Spinal cord (tissue), 10 donors: ENCODE results near the gene ASIC2. TPM values are rescaled to one million over a fixed set of nuclear protein-coding genes. Genes with fewer than 3 reads are reported as not detected.

Experiments used
- DNase-seq, 6 donors: peaks; one replicate each; pipeline versions ENCODE4 v3.0.0 to v3.0.0-alpha.2; 2013 to 2015; ENCODE audit warnings: low spot score in 6 of 6, low read depth in 4 of 6
- H3K27ac ChIP-seq: one replicate; pipeline ENCODE4 v1.5.1; 2013; ENCODE audit warnings: low read depth, low read length, control low read depth
- H3K27me3 ChIP-seq: one replicate; pipeline ENCODE4 v1.6.1; 2013; ENCODE audit warnings: low read length; ENCODE audit not compliant: control insufficient read depth, insufficient read depth
- H3K36me3 ChIP-seq: one replicate; pipeline ENCODE4 v1.6.1; 2013; ENCODE audit warnings: low read length; ENCODE audit not compliant: control insufficient read depth, insufficient read depth
- H3K4me1 ChIP-seq: one replicate; pipeline ENCODE4 v1.6.1; 2013; ENCODE audit warnings: low read length; ENCODE audit not compliant: control insufficient read depth, insufficient read depth
- H3K4me3 ChIP-seq: one replicate; pipeline ENCODE4 v1.5.1; 2013; ENCODE audit warnings: low read depth, low read length, control low read depth
- H3K9me3 ChIP-seq: one replicate; pipeline ENCODE4 v1.6.1; 2013; ENCODE audit warnings: low read length; ENCODE audit not compliant: control insufficient read depth, insufficient read depth
- WGBS: methylation state at CpG from one replicate; pipeline ENCODE4 v1.1.5; 2013; ENCODE audit warnings: missing lambda C conversion rate; ENCODE audit not compliant: insufficient coverage; 5-methylcytosine and 5-hydroxymethylcytosine counted together
- polyA plus RNA-seq, 2 donors: library from polyadenylated mRNA; unstranded; fragments of 120-200 nt; gene quantifications; one replicate each; pipeline ENCODE4 v1.2.1, GENCODE V29; 2013; ENCODE audit not compliant: insufficient read length in 2 of 2
- total RNA-seq, 2 donors: library from RNA; depleted of rRNA in 1 of 2; stranded (reverse); fragments of 120-200 nt in 1 of 2; fragments of >200 nt in 1 of 2; gene quantifications; one replicate each; pipeline versions ENCODE4 v1.2.3 to v1.2.4, GENCODE V29; 2013 to 2014
- donor health status: healthy.

ASIC2 gene
- total and polyA plus RNA-seq, 4 donors = 6.7 to 44.2 (median 31.7) TPM

DNA sequence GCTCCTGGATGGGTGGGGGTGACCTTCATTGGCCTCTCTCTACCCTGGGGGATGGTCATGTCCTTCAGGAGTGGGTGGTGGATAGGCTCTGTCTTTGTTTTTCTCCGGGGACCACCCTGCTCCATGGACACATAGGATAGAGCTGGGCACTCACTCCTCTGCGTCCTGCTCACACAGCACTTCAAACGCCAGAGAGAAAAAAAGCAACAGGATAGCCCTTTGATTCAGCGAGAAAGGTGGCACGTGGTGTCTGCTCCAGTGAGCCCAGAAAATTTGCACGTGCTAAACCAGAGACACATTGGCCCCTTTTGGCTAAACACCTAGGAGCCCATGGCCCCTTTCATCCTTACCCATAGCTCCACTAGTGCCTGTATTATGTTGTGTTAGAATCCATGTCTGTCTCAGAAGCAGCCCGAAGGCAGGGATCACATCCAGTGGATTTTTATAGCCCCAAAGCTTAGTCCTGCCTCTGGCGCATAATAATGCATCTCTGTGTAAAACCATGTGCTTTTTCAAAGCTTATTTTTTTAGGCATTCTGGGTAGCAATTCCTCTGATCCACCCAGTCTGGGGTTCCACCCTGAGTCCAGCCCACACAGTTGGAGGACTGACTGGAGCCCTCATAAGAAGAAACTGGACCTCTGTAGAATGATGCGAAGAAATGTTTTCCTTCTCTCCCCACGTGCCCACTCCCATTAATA is 90.1 kb downstream of the ASIC2 start:
- H3K4me3 ChIP-seq = no peak overlapping the region
- H3K4me1 ChIP-seq = peaks cover 12% of the 10 kb centered on the region
- H3K27me3 ChIP-seq = no peaks in the 10 kb centered on the region
- H3K36me3 ChIP-seq = no peaks in the 10 kb centered on the region
- no peak overlapping the region for H3K27ac ChIP-seq
- no peaks in the 10 kb centered on the region for H3K9me3 ChIP-seq
- DNase-seq = no peak
- 55% methylated on average over 7 of the region's 10 CpGs for WGBS

DNA sequence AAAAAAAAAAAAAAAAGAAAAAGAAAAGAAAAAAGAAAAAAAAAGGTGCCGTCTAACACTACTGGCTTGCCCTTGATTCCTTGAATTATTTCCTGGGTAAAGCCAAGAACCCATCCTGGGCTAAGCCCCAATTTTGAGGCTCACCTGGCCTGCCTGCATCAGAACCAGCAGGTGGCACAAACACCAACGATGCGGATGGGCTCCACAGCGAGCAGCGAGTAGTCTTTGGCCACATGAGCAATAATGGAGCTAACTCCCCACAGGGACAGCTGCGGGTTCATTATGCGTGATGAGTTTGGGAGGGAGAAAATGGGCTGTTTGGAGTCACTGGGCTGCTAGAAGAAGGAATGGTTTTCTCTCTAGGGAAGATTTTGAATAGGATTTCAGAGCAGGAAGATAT is 91.1 kb downstream of the ASIC2 start:
- Histone ChIP-seq H3K4me1 (peaks cover 12% of the 10 kb centered on the region), H3K9me3 (no peaks in the 10 kb centered on the region), H3K27ac (no peak overlapping the region), H3K36me3 (no peaks in the 10 kb centered on the region), H3K4me3 (no peak overlapping the region), H3K27me3 (no peaks in the 10 kb centered on the region)
- DNase-seq = peak in 1 of 6 donors; percentile 74
- 53% methylated on average over 7 of the region's 7 CpGs for WGBS

DNA sequence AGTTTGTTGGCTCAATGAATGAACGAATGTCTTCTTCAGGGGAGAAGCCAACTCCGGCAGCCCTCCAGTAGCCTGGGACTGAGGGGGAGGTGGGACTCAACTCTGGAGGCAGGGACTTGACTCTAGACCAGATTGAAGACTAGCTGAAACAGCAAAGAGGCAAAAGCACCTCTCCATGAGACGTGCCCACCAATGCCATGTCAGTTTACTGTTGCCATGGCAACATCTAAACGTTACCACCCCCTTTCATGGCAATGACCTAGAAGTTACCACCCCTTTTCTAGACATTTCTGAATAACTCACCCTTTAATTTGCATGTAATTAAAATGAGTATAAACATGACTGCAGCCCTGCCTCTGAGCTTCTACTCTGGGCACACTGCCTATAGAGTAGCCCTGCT is 91.8 kb downstream of the ASIC2 start:
- Histone ChIP-seq H3K4me3 (no peak overlapping the region), H3K9me3 (no peaks in the 10 kb centered on the region), H3K27ac (no peak overlapping the region), H3K4me1 (peaks cover 12% of the 10 kb centered on the region), H3K36me3 (no peaks in the 10 kb centered on the region), H3K27me3 (no peaks in the 10 kb centered on the region)
- DNase-seq = peak in 2 of 6 donors; percentile 31 to 58
- WGBS = 66% methylated on average over 3 of the region's 4 CpGs

GRCh38 chr17:33200587-33200986 is 92.5 kb downstream of the ASIC2 start:
- no peak overlapping the region for H3K27ac ChIP-seq
- no peak for DNase-seq
- H3K9me3 ChIP-seq = no peaks in the 10 kb centered on the region
- H3K4me3 ChIP-seq = no peak overlapping the region
- peaks cover 10% of the 10 kb centered on the region for H3K4me1 ChIP-seq
- no peaks in the 10 kb centered on the region for H3K27me3 ChIP-seq
- H3K36me3 ChIP-seq = no peaks in the 10 kb centered on the region
- 50% methylated on average over 1 of the region's 1 CpG for WGBS

GRCh38 chr17:33199571-33200510 is 93.3 kb downstream of the ASIC2 start:
- no peaks in the 10 kb centered on the region for H3K27me3 ChIP-seq
- H3K36me3 ChIP-seq = no peaks in the 10 kb centered on the region
- H3K4me3 ChIP-seq = no peak overlapping the region
- WGBS = 85% methylated on average over 12 of the region's 12 CpGs
- peak in 2 of 6 donors; percentile 15 to 49 for DNase-seq
- H3K27ac ChIP-seq = no peak overlapping the region
- peaks cover 9% of the 10 kb centered on the region for H3K4me1 ChIP-seq
- no peaks in the 10 kb centered on the region for H3K9me3 ChIP-seq

GRCh38 chr17:33198954-33199353 is 94.1 kb downstream of the ASIC2 start:
- peaks cover 9% of the 10 kb centered on the region for H3K4me1 ChIP-seq
- no CpG with 5 or more reads among the region's 5 CpGs for WGBS
- no peaks in the 10 kb centered on the region for H3K27me3 ChIP-seq
- H3K36me3 ChIP-seq = no peaks in the 10 kb centered on the region
- H3K27ac ChIP-seq = no peak overlapping the region
- no peaks in the 10 kb centered on the region for H3K9me3 ChIP-seq
- peak in 2 of 6 donors; percentile 29 to 66 for DNase-seq
- no peak overlapping the region for H3K4me3 ChIP-seq

GRCh38 chr17:33197342-33197741 is 95.8 kb downstream of the ASIC2 start:
- H3K36me3 ChIP-seq = no peaks in the 10 kb centered on the region
- peaks cover 4% of the 10 kb centered on the region for H3K4me1 ChIP-seq
- no peak overlapping the region for H3K4me3 ChIP-seq
- 83% methylated on average over 1 of the region's 2 CpGs for WGBS
- no peak overlapping the region for H3K27ac ChIP-seq
- DNase-seq = no peak
- no peaks in the 10 kb centered on the region for H3K27me3 ChIP-seq
- H3K9me3 ChIP-seq = no peaks in the 10 kb centered on the region

DNA sequence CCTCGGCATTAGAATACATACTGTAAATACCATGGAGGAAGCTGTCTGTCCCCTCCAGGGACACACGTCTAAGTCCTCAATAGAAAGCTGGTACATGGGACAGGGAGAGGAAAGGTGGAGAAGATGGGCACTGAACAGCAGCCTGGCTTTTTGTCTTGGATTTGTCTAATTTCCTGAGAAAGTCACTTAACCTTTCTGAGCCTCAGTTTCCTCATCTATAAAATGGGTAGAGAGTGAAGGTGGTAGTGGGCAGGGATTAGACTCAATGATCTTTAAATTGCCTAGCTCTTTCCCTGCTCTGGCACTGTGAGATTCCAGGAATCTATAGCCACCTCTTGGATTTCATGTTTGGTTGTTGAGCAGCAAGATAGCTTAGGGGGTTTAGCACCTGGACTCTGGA is 96.2 kb downstream of the ASIC2 start:
- H3K36me3 ChIP-seq = no peaks in the 10 kb centered on the region
- no peaks in the 10 kb centered on the region for H3K9me3 ChIP-seq
- no peaks in the 10 kb centered on the region for H3K4me1 ChIP-seq
- H3K4me3 ChIP-seq = no peak overlapping the region
- no peak overlapping the region for H3K27ac ChIP-seq
- WGBS = 100% methylated on average over 1 of the region's 2 CpGs
- no peak for DNase-seq
- H3K27me3 ChIP-seq = no peaks in the 10 kb centered on the region

GRCh38 chr17:33192951-33193911 is 99.9 kb downstream of the ASIC2 start:
- no peaks in the 10 kb centered on the region for H3K36me3 ChIP-seq
- H3K9me3 ChIP-seq = no peaks in the 10 kb centered on the region
- H3K27me3 ChIP-seq = no peaks in the 10 kb centered on the region
- no peak overlapping the region for H3K27ac ChIP-seq
- H3K4me1 ChIP-seq = no peaks in the 10 kb centered on the region
- no peak overlapping the region for H3K4me3 ChIP-seq
- DNase-seq = peak in 1 of 6 donors; percentile 54
- 41% methylated on average over 6 of the region's 9 CpGs for WGBS
